HCT116 (cell line): ENCODE data around the gene CCDC87. TPM values are rescaled to one million over a fixed set of nuclear protein-coding genes. Genes with fewer than 3 reads are reported as not detected.

Experiments used
- ATAC-seq: fragments of 200-7000 bp; cut with Tn5 transposase; 2 replicates; pipeline ENCODE4 v1.9.1; 2020; ENCODE audit warnings: mild to moderate bottlenecking, moderate library complexity
- BruUV-seq: library from RNA; stranded (reverse); fragments of 400-500 nt; replicated peaks from 2 replicates; lab custom pipeline; 2021; lab: Mats Ljungman, UMichigan
- CTCF ChIA-PET: fragments of 300-600 bp; sonication (Branson Sonifier 250); formaldehyde crosslinking; loops from one replicate; lab custom pipeline; 2021; ENCODE audit warnings: antibody characterized with exemption; lab: Charles Lee
- POLR2A ChIA-PET: fragments of 300-600, 350-600 bp; sonication (Branson Sonifier 250); formaldehyde crosslinking; loops from one replicate; lab custom pipeline; 2021; ENCODE audit warnings: antibody characterized with exemption; lab: Charles Lee
- RAD21 ChIA-PET, 2 experiments: fragments of 300-600 bp; sonication (Branson Sonifier 250); formaldehyde crosslinking; loops; one replicate each; lab custom pipeline; 2023; ENCODE audit warnings: low total read pairs in 2 of 2; ENCODE audit not compliant: uncharacterized antibody in 2 of 2, unreplicated experiment in 2 of 2, low non-redundant PET in 1 of 2; lab: Charles Lee
- DNase-seq: peaks from one replicate; pipeline ENCODE4 v3.0.0-alpha.2; 2010; ENCODE audit warnings: low read depth, low spot score
- H2AFZ ChIP-seq: fragments of 200-600 bp; shearing (Covaris generic), sonication (generic); 2 replicates; pipeline ENCODE4 v1.6.1; 2017; ENCODE audit warnings: low read depth, mixed run types, mixed read lengths, antibody characterized with exemption, low read length; ENCODE audit not compliant: poor library complexity, severe bottlenecking
- H3K27ac ChIP-seq: 2 replicates; pipeline ENCODE4 v1.5.1; 2012; ENCODE audit warnings: low read depth, low read length
- H3K27me3 ChIP-seq: fragments of 200-600 bp; sonication (generic); 2 replicates; pipeline ENCODE4 v1.6.1; 2016; ENCODE audit warnings: mixed run types, low read length, mixed read lengths; ENCODE audit not compliant: insufficient read depth
- H3K36me3 ChIP-seq, 2 experiments: fragments of 200-500 bp in 1 of 2; fragments of 200-600 bp in 1 of 2; sonication (Bioruptor generic) in 1 of 2; sonication (generic) in 1 of 2; 2 replicates each; pipeline versions ENCODE4 v1.5.1 to v1.6.1; 2014 to 2016; ENCODE audit warnings: low read length in 2 of 2, inconsistent platforms in 1 of 2, mixed read lengths in 1 of 2, mixed run types in 1 of 2; ENCODE audit not compliant: insufficient read depth in 2 of 2, control insufficient read depth in 1 of 2
- H3K4me1 ChIP-seq, 2 experiments: fragments of 200-600 bp in 1 of 2; sonication (generic) in 1 of 2; 2 replicates each; pipeline versions ENCODE4 v1.5.1 to v1.6.1; 2012 to 2017; ENCODE audit warnings: low read length in 2 of 2, inconsistent platforms in 1 of 2, mild to moderate bottlenecking in 1 of 2, mixed read lengths in 1 of 2, mixed run types in 1 of 2, moderate library complexity in 1 of 2; ENCODE audit not compliant: insufficient read depth in 2 of 2, control insufficient read depth in 1 of 2
- H3K4me2 ChIP-seq: fragments of 200-600 bp; sonication (generic); 2 replicates; pipeline ENCODE4 v1.6.1; 2017; ENCODE audit warnings: mixed run types, low read length, mixed read lengths
- H3K4me3 ChIP-seq, 2 experiments: fragments of 200-600 bp in 1 of 2; sonication (generic) in 1 of 2; replicated peaks in 1 of 2; 2 replicates each; pipeline ENCODE4 v1.5.1; 2011 to 2016; ENCODE audit warnings: low read length in 2 of 2, control low read depth in 1 of 2, low read depth in 1 of 2, mild to moderate bottlenecking in 1 of 2, mixed read lengths in 1 of 2, mixed run types in 1 of 2
- H3K79me2 ChIP-seq: fragments of 200-600 bp; sonication (generic); 2 replicates; pipeline ENCODE4 v1.6.1; 2017; ENCODE audit warnings: mild to moderate bottlenecking, mixed run types, low read length, moderate library complexity, mixed read lengths; ENCODE audit not compliant: insufficient read depth
- H3K9ac ChIP-seq: fragments of 200-600 bp; sonication (generic); 2 replicates; pipeline ENCODE4 v1.6.1; 2016; ENCODE audit warnings: low read length, mixed read lengths
- H3K9me2 ChIP-seq: fragments of 200-600 bp; sonication (generic), shearing (Covaris generic); 2 replicates; pipeline ENCODE4 v1.6.1; 2017; ENCODE audit warnings: mixed run types, mild to moderate bottlenecking, moderate library complexity; ENCODE audit not compliant: insufficient read depth
- H3K9me3 ChIP-seq, 2 experiments: fragments of 200-500 bp in 1 of 2; fragments of 200-600 bp in 1 of 2; sonication (Bioruptor generic) in 1 of 2; sonication (generic) in 1 of 2; 2 replicates each; pipeline ENCODE4 v1.6.1; 2014 to 2017; ENCODE audit warnings: low read length in 2 of 2, mixed read lengths in 2 of 2, inconsistent platforms in 1 of 2, low read depth in 1 of 2, mild to moderate bottlenecking in 1 of 2, mixed run types in 1 of 2, moderate library complexity in 1 of 2; ENCODE audit not compliant: control insufficient read depth in 1 of 2, insufficient read depth in 1 of 2
- H4K20me1 ChIP-seq: fragments of 200-600 bp; sonication (generic), shearing (Covaris generic); 2 replicates; pipeline ENCODE4 v1.6.1; 2017; ENCODE audit warnings: mixed run types, mild to moderate bottlenecking, moderate library complexity; ENCODE audit not compliant: insufficient read depth
- ELF1 ChIP-seq: IDR thresholded peaks from 2 replicates; pipeline ENCODE4 v1.6.1; 2012; ENCODE audit warnings: low read depth, borderline replicate concordance
- EZH2 ChIP-seq: fragments of 200-600 bp; sonication (generic); IDR thresholded peaks from 2 replicates; pipeline ENCODE4 v1.6.1; 2017; ENCODE audit warnings: antibody characterized with exemption, mixed run types
- EZH2phosphoT487 ChIP-seq: fragments of 200-600 bp; IDR thresholded peaks from 2 replicates; pipeline ENCODE4 v1.6.1; 2018; ENCODE audit warnings: antibody characterized with exemption, borderline replicate concordance
- SIN3A ChIP-seq: IDR thresholded peaks from 2 replicates; pipeline ENCODE4 v1.6.1; 2012; ENCODE audit warnings: low read depth
- SP1 ChIP-seq: IDR thresholded peaks from 2 replicates; pipeline ENCODE4 v1.6.1; 2012; ENCODE audit warnings: low read depth
- TCF7L2 ChIP-seq: IDR thresholded peaks from 2 replicates; pipeline ENCODE4 v1.7.0; 2011; ENCODE audit warnings: borderline replicate concordance, inconsistent platforms; ENCODE audit not compliant: insufficient read depth, insufficient read length; ENCODE audit errors: extremely low read depth
- YY1 ChIP-seq: IDR thresholded peaks from 2 replicates; pipeline ENCODE4 v1.6.1; 2011; ENCODE audit warnings: low read length, low read depth, moderate library complexity, mild to moderate bottlenecking; ENCODE audit not compliant: insufficient replicate concordance; ENCODE audit errors: extremely low read depth
- ZFX ChIP-seq: fragments of 450-650 bp; IDR thresholded peaks from 2 replicates; pipeline ENCODE4 v1.6.1; 2017
- ZNF274 ChIP-seq: fragments of 200-500 bp; sonication (Bioruptor generic); IDR thresholded peaks from 2 replicates; pipeline ENCODE4 v1.6.1; 2014; ENCODE audit warnings: mild to moderate bottlenecking, low read depth, low read length, inconsistent platforms
- intact Hi-C: fragments of 100-400 bp; cut with micrococcal nuclease; formaldehyde crosslinking; loops from 2 replicates; pipeline ENCODE4 v1.10.0; 2022
- total RNA-seq: library from RNA; stranded (reverse); gene quantifications from one replicate; pipeline ENCODE4 v1.2.1, GENCODE V29; 2021; ENCODE audit not compliant: unreplicated experiment
- TF ChIP-seq, protein P1 (sequence below): IDR thresholded peaks from 2 replicates; pipeline ENCODE4 v1.6.1; 2011; ENCODE audit warnings: mild to moderate bottlenecking, low read length, moderate library complexity; ENCODE audit not compliant: insufficient replicate concordance; ENCODE audit errors: extremely low read depth
- TF ChIP-seq, protein P2 (sequence below): IDR thresholded peaks from 2 replicates; pipeline ENCODE4 v1.6.1; 2012; ENCODE audit warnings: low read depth
- TF ChIP-seq, protein P3 (sequence below): IDR thresholded peaks from 2 replicates; pipeline ENCODE4 v1.6.1; 2012

Gene CCDC87
- total RNA-seq, 1 experiment from 2014 or later, result 0.39 TPM

DNA sequence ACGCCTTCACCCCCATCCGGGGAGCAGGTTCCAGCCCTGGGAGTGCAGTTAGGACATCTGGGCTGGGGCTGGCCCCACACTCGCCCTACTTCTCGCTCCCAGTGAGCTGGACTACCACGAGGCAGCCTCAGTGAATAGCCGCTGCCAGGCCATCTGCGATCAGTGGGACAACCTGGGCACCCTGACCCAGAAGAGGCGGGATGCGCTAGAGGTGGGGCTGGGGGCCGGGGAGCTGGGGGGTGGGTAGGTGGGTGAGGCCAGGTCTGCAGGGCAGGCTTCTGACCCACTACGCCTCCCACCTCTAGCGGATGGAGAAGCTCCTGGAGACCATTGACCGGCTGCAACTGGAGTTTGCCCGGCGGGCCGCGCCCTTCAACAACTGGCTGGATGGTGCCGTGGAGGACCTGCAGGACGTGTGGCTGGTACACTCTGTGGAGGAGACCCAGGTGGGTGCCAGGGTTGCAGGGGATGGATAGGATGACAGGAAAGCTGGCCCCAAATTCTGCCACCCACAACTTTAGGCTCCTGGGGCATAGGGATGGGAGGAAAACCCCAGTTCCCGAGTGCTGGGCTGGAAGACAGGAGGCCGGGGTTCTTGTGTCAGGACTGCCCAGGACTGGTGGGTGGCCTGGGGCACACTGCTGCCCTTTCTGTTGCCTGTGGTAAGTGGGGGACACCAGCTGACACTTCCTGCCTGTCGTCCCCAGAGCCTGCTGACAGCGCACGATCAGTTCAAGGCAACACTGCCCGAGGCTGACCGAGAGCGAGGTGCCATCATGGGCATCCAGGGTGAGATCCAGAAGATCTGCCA lies 32.8 kb downstream of the CCDC87 start:
- no peak for DNase-seq

DNA sequence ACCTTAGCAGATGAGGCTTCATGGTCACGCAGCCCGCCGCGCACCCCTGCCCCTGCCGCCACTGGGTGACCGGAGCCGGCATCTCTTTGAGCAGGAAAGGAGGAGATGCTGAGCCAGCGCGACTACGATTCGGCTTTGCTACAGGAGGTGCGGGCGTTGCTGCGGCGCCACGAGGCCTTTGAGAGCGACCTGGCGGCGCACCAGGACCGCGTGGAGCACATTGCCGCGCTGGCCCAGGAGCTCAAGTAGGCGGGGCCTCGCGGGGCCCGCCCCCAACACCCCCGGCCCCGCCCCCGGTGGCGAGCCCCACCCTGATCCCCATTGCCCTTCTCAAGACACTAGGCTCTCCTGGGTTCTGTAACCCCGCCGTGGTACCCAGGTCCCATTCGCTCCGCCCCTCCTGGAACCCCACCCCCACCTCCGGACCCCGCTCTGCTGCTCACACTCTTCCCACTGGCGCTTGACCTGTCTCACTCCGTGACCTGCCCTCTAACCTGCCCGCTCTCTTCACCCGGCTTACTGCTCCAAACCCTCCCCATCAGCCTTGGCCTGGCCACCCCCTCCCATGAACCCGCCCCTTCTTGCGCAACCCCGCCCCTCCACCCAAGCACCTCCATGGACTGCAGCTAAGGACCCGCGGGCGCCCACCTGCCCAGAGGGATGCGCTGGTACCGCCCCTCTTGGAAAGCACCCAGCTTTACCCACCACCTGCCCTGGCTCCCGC lies 33.6 kb downstream of the CCDC87 start:
- no peak overlapping the region for H2AFZ ChIP-seq
- no peaks in the 10 kb centered on the region for H3K9me3 ChIP-seq
- no peaks in the 10 kb centered on the region for H4K20me1 ChIP-seq
- intact Hi-C loops, result no loop called here
- H3K9me2 ChIP-seq, result no peaks in the 10 kb centered on the region
- H3K27me3 ChIP-seq, result no peaks in the 10 kb centered on the region
- DNase-seq (no peak), ATAC-seq (no peak; the same call in 1 of the 2 replicates)
- H3K4me2 ChIP-seq, result no peak overlapping the region
- H3K9ac ChIP-seq, result no peak overlapping the region
- H3K4me1 ChIP-seq, result no peaks in the 10 kb centered on the region
- no TSS peak for BruUV-seq
- H3K27ac ChIP-seq, result no peak overlapping the region
- no peaks in the 10 kb centered on the region for H3K79me2 ChIP-seq
- CTCF ChIA-PET, result no interaction called here
- H3K36me3 ChIP-seq, result no peaks in the 10 kb centered on the region
- TF ChIP-seq ELF1 (no peak), ZFX (no peak), SIN3A (no peak), EZH2 (no peak), ZNF274 (no peak), EZH2phosphoT487 (no peak)
- TF ChIP-seq, protein P1, sequence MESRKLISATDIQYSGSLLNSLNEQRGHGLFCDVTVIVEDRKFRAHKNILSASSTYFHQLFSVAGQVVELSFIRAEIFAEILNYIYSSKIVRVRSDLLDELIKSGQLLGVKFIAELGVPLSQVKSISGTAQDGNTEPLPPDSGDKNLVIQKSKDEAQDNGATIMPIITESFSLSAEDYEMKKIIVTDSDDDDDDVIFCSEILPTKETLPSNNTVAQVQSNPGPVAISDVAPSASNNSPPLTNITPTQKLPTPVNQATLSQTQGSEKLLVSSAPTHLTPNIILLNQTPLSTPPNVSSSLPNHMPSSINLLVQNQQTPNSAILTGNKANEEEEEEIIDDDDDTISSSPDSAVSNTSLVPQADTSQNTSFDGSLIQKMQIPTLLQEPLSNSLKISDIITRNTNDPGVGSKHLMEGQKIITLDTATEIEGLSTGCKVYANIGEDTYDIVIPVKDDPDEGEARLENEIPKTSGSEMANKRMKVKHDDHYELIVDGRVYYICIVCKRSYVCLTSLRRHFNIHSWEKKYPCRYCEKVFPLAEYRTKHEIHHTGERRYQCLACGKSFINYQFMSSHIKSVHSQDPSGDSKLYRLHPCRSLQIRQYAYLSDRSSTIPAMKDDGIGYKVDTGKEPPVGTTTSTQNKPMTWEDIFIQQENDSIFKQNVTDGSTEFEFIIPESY, result no peak
- TF ChIP-seq, protein P2, sequence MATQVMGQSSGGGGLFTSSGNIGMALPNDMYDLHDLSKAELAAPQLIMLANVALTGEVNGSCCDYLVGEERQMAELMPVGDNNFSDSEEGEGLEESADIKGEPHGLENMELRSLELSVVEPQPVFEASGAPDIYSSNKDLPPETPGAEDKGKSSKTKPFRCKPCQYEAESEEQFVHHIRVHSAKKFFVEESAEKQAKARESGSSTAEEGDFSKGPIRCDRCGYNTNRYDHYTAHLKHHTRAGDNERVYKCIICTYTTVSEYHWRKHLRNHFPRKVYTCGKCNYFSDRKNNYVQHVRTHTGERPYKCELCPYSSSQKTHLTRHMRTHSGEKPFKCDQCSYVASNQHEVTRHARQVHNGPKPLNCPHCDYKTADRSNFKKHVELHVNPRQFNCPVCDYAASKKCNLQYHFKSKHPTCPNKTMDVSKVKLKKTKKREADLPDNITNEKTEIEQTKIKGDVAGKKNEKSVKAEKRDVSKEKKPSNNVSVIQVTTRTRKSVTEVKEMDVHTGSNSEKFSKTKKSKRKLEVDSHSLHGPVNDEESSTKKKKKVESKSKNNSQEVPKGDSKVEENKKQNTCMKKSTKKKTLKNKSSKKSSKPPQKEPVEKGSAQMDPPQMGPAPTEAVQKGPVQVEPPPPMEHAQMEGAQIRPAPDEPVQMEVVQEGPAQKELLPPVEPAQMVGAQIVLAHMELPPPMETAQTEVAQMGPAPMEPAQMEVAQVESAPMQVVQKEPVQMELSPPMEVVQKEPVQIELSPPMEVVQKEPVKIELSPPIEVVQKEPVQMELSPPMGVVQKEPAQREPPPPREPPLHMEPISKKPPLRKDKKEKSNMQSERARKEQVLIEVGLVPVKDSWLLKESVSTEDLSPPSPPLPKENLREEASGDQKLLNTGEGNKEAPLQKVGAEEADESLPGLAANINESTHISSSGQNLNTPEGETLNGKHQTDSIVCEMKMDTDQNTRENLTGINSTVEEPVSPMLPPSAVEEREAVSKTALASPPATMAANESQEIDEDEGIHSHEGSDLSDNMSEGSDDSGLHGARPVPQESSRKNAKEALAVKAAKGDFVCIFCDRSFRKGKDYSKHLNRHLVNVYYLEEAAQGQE, result no peak
- TF ChIP-seq, all 23 proteins: peak for 0
- no peak overlapping the region for H3K4me3 ChIP-seq
- ChIA-PET RAD21 (no interaction called here), POLR2A (no interaction called here)

More for the DNA sequence above, 32.8 kb downstream of the CCDC87 start:
- ChIA-PET RAD21 (no interaction called here), POLR2A (no interaction called here), CTCF (no interaction called here)
- no peak overlapping the region for H2AFZ ChIP-seq
- no TSS peak for BruUV-seq
- no peaks in the 10 kb centered on the region for H3K36me3 ChIP-seq
- no peak for ATAC-seq
- no peak overlapping the region for H3K9ac ChIP-seq
- no peaks in the 10 kb centered on the region for H4K20me1 ChIP-seq
- no peaks in the 10 kb centered on the region for H3K4me1 ChIP-seq
- no peaks in the 10 kb centered on the region for H3K9me2 ChIP-seq
- TF ChIP-seq TCF7L2 (no peak), EZH2phosphoT487 (no peak), SP1 (no peak), YY1 (no peak), SIN3A (no peak)
- TF ChIP-seq, protein P3, sequence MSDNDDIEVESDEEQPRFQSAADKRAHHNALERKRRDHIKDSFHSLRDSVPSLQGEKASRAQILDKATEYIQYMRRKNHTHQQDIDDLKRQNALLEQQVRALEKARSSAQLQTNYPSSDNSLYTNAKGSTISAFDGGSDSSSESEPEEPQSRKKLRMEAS, result no peak
- H3K4me3 ChIP-seq, result no peak overlapping the region
- intact Hi-C loops, result no loop called here
- H3K79me2 ChIP-seq, result no peaks in the 10 kb centered on the region
- no peak overlapping the region for H3K27ac ChIP-seq
- H3K4me2 ChIP-seq, result no peak overlapping the region
- no peaks in the 10 kb centered on the region for H3K27me3 ChIP-seq
- no peaks in the 10 kb centered on the region for H3K9me3 ChIP-seq
